Naive thymus-derived CD8-positive, alpha-beta T cell (primary cell): ENCODE measurements around the gene ANGEL2. TPM values are rescaled to one million over a fixed set of nuclear protein-coding genes. Genes with fewer than 3 reads are reported as not detected.
"Not testable (repeated sequence)": the region's sequence is repeated elsewhere in the genome, so short reads cannot be mapped to it uniquely, and the experiment has no call there.

Experiments used
- ATAC-seq, 2 donors: fragments of 150-1000 bp; cut with Tn5 transposase in 1 of 2; sonication (Bioruptor Pico), chemical (Tn5 transposase) in 1 of 2; 1 replicate in 1 of 2; 2 replicates in 1 of 2; pipeline ENCODE4 v1.10.0; 2021; ENCODE audit warnings: mild to moderate bottlenecking in 2 of 2, moderate library complexity in 2 of 2
- POLR2A ChIA-PET: fragments of 350-600 bp; sonication (Branson Sonifier 250); formaldehyde crosslinking; loops from one replicate; lab custom pipeline; 2021; ENCODE audit warnings: antibody characterized with exemption; lab: Charles Lee
- DNase-seq, 10 donors: peaks; one replicate each; pipeline versions ENCODE4 v3.0.0 to v3.0.0-alpha.2; 2020 to 2022
- H3K27ac Mint-ChIP-seq, 10 donors: one replicate each; pipeline ENCODE4 v1.8.0; 2020 to 2022; ENCODE audit warnings: mild to moderate bottlenecking in 10 of 10, mixed read lengths in 10 of 10, moderate library complexity in 4 of 10, inconsistent platforms in 1 of 10
- H3K27me3 Mint-ChIP-seq, 5 donors: one replicate each; pipeline ENCODE4 v1.8.0; 2021 to 2022; ENCODE audit warnings: mixed read lengths in 5 of 5
- H3K36me3 Mint-ChIP-seq, 3 donors: one replicate each; pipeline ENCODE4 v1.8.0; 2020 to 2022; ENCODE audit warnings: mixed read lengths in 3 of 3, mild to moderate bottlenecking in 2 of 3, inconsistent platforms in 1 of 3
- H3K4me1 Mint-ChIP-seq, 4 donors: one replicate each; pipeline ENCODE4 v1.8.0; 2021 to 2022; ENCODE audit warnings: mixed read lengths in 4 of 4
- H3K4me3 Mint-ChIP-seq, 10 donors: one replicate each; pipeline ENCODE4 v1.8.0; 2020 to 2022; ENCODE audit warnings: mild to moderate bottlenecking in 10 of 10, mixed read lengths in 10 of 10, moderate library complexity in 6 of 10, inconsistent platforms in 1 of 10
- H3K9me3 Mint-ChIP-seq, 9 donors: one replicate each; pipeline ENCODE4 v1.8.0; 2020 to 2022; ENCODE audit warnings: mixed read lengths in 9 of 9, mild to moderate bottlenecking in 3 of 9, inconsistent platforms in 1 of 9, moderate library complexity in 1 of 9
- polyA plus RNA-seq, 3 donors: library from polyadenylated mRNA; unstranded; fragments of 300-500 nt; fragmentation: Illumina TruSeq; gene quantifications; one replicate each; pipeline ENCODE4 v1.2.3, GENCODE V29; 2021
- total RNA-seq, 8 experiments: library from RNA in 2 of 8; stranded (reverse) in 2 of 8; gene quantifications; one replicate each; pipeline ENCODE4 v1.2.3 and lab custom pipeline; 2021 to 2026

The ANGEL2 gene
- total and polyA plus RNA-seq, 5 experiments from 2014 or later, result 18.5 to 98.5 (median 28.1) TPM

DNA sequence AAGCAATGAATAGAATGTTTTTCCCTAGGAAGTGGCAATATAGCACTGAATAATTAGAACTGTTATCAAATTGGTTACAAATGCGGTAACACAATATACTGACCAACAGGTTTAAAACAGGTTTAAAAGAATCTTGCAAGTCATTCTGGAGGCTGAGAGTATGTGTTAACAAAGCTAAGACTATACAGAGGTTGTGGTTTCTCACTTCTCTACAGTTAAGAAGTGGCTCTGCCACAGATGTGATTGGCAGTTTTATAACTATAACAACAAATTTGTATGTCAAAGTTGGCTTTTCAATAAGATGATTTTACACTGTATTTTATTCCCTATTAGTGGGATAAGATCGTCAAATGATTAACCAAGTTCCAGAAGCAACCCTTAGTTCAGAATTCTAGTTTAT, 7.1 kb downstream of the ANGEL2 start:
- Mint-ChIP-seq H3K27me3 (no peaks in the 10 kb centered on the region), H3K27ac (peak overlapping the region in 2 of 10 donors; percentile 39 to 54), H3K4me1 (peaks cover 20 to 35% (median 34%) of the 10 kb centered on the region in 4 donors), H3K9me3 (no peaks in the 10 kb centered on the region), H3K4me3 (no peak overlapping the region), H3K36me3 (peaks cover 0 to 88% (median 2%) of the 10 kb centered on the region in 3 donors)
- POLR2A ChIA-PET, result no interaction called here
- DNase-seq (no peak), ATAC-seq (no peak)

- Mint-ChIP-seq H3K27ac (peak overlapping the region in 6 of 10 donors; percentile 4 to 85 (median 36)), H3K4me3 (no peak overlapping the region), H3K9me3 (no peaks in the 10 kb centered on the region), H3K36me3 (peaks cover 0 to 74% (median 6%) of the 10 kb centered on the region in 3 donors), H3K4me1 (peaks cover 0 to 3% (median 1%) of the 10 kb centered on the region in 4 donors), H3K27me3 (no peaks in the 10 kb centered on the region)
- DNase-seq (no peak), ATAC-seq (no peak)
- POLR2A ChIA-PET, result interaction anchor here (0.7 kb wide), 1 partner anchor 55 kb away, joined by 4 read pairs; no protein-coding TSS in a partner anchor
Measured at GRCh38 chr1:213003256-213003655, 12.4 kb downstream of the ANGEL2 start.

DNA sequence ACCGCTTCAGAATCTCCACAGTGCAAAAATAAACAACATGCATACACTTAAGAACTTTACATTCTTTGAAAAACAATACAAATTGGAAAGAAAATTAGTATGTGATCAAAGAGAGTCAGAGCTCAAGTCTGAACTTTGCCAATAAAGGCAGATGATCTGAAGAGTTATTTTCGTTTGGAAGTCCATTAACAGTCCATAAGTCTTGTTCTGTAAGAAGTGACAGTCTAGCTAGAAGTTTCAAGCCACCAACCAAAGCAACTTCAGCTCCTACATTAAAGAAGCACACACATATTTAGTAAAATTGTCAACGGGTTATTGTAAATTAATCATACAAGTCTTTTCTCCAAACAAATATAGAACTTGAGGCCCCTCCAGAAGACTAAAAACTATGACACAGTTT, 20.7 kb downstream of the ANGEL2 start:
- Mint-ChIP-seq H3K9me3 (no peaks in the 10 kb centered on the region), H3K4me1 (peaks cover 2 to 9% (median 5%) of the 10 kb centered on the region in 4 donors), H3K27me3 (no peaks in the 10 kb centered on the region), H3K36me3 (peaks cover 5 to 66% (median 17%) of the 10 kb centered on the region in 3 donors), H3K27ac (no peak overlapping the region), H3K4me3 (no peak overlapping the region)
- POLR2A ChIA-PET, result interaction anchor here (0.5 kb wide), 1 partner anchor 120 kb away, joined by 3 read pairs; no protein-coding TSS in a partner anchor
- ATAC-seq (no peak), DNase-seq (no peak)

DNA sequence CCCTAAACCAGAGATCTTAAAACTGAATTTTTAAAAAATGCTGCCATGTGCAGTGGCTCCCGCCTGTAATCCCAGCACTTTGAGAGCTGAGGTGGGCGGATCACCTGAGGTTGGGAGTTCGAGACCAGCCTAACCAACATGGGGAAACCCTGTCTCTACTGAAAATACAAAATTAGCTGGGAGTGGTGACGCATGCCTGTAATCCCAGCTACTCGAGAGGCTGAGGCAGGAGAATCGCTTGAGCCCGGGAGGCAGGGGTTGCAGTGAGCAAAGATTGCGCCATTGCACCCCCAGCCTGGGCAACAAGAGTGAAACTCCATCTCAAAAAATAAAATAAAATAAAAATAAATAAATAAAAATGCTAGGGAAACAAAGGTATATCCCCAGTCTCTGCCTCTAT, 21.7 kb downstream of the ANGEL2 start:
- H3K36me3 Mint-ChIP-seq, result peaks cover 5 to 63% (median 12%) of the 10 kb centered on the region in 3 donors
- H3K4me3 Mint-ChIP-seq, H3K27me3 Mint-ChIP-seq, POLR2A ChIA-PET, H3K9me3 Mint-ChIP-seq, H3K27ac Mint-ChIP-seq, ATAC-seq, DNase-seq: not testable (repeated sequence)
- peaks cover 5 to 13% (median 8%) of the 10 kb centered on the region in 4 donors for H3K4me1 Mint-ChIP-seq

DNA sequence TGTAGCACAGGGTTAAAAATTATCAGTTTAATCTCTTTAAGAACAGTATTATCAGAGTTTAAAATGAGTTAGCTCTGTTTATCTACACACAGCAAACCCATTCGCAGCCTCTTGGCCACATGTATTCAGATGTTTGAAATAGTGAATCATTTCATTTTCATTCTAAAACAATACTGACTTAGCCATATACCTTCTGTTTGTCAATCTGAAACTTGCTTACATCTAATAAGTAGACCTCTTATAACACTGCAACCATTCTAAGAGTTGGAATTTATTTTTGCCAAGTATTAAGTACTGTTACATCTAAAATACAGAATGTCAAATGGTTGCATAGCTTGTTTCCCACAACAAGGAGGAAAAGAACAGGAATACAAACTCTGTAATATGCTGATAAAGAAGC, 25.4 kb downstream of the ANGEL2 start:
- H3K4me3 Mint-ChIP-seq, result no peak overlapping the region
- H3K27ac Mint-ChIP-seq, result peak overlapping the region in 4 of 10 donors; percentile 46 to 87 (median 62)
- H3K9me3 Mint-ChIP-seq, result no peaks in the 10 kb centered on the region
- ATAC-seq (no peak), DNase-seq (no peak)
- no peaks in the 10 kb centered on the region for H3K27me3 Mint-ChIP-seq
- H3K36me3 Mint-ChIP-seq, result peaks cover 0 to 38% (median 3%) of the 10 kb centered on the region in 3 donors
- peaks cover 4 to 7% (median 6%) of the 10 kb centered on the region in 4 donors for H3K4me1 Mint-ChIP-seq
- POLR2A ChIA-PET, result no interaction called here

- Mint-ChIP-seq H3K27me3 (no peaks in the 10 kb centered on the region), H3K27ac (peak overlapping the region in 2 of 10 donors; percentile 14 to 83), H3K4me3 (no peak overlapping the region), H3K36me3 (peaks cover 0 to 22% (median 3%) of the 10 kb centered on the region in 3 donors), H3K9me3 (no peaks in the 10 kb centered on the region), H3K4me1 (peaks cover 4 to 7% (median 7%) of the 10 kb centered on the region in 4 donors)
- POLR2A ChIA-PET, result interaction anchor here (0.6 kb wide), 2 partner anchors 8 to 9 kb away, joined by 3 to 4 read pairs; no protein-coding TSS in a partner anchor
- DNase-seq (no peak), ATAC-seq (no peak)
Measured at GRCh38 chr1:212987702-212988322, 27.9 kb downstream of the ANGEL2 start.

GRCh38 chr1:212986551-212986950, 29.1 kb downstream of the ANGEL2 start:
- H3K4me3 Mint-ChIP-seq, result no peak overlapping the region
- POLR2A ChIA-PET, result no interaction called here
- H3K4me1 Mint-ChIP-seq, result peaks cover 4 to 8% (median 7%) of the 10 kb centered on the region in 4 donors
- no peaks in the 10 kb centered on the region for H3K27me3 Mint-ChIP-seq
- ATAC-seq (no peak), DNase-seq (no peak)
- no peak overlapping the region for H3K27ac Mint-ChIP-seq
- H3K36me3 Mint-ChIP-seq, result peaks cover 0 to 13% (median 0%) of the 10 kb centered on the region in 3 donors
- H3K9me3 Mint-ChIP-seq, result no peaks in the 10 kb centered on the region

GRCh38 chr1:212984522-212985291, 31.0 kb downstream of the ANGEL2 start:
- no peak for ATAC-seq
- no peak overlapping the region for H3K4me3 Mint-ChIP-seq
- H3K9me3 Mint-ChIP-seq, result no peaks in the 10 kb centered on the region
- no peaks in the 10 kb centered on the region for H3K27me3 Mint-ChIP-seq
- POLR2A ChIA-PET, result no interaction called here
- peaks cover 0 to 3% (median 0%) of the 10 kb centered on the region in 3 donors for H3K36me3 Mint-ChIP-seq
- no peak for DNase-seq
- peak overlapping the region in 1 of 10 donors; percentile 18 for H3K27ac Mint-ChIP-seq
- peaks cover under 1 to 5% (median 2%) of the 10 kb centered on the region in 4 donors for H3K4me1 Mint-ChIP-seq

GRCh38 chr1:212983482-212983881, 32.2 kb downstream of the ANGEL2 start:
- H3K4me3 Mint-ChIP-seq, result no peak overlapping the region
- peaks cover 0 to 2% (median 0%) of the 10 kb centered on the region in 3 donors for H3K36me3 Mint-ChIP-seq
- DNase-seq (no peak), ATAC-seq (no peak)
- H3K27me3 Mint-ChIP-seq, result peaks cover 0 to 4% (median 0%) of the 10 kb centered on the region in 5 donors
- POLR2A ChIA-PET, result no interaction called here
- H3K9me3 Mint-ChIP-seq, result no peaks in the 10 kb centered on the region
- peaks cover 0 to 4% (median under 1%) of the 10 kb centered on the region in 4 donors for H3K4me1 Mint-ChIP-seq
- H3K27ac Mint-ChIP-seq, result no peak overlapping the region

- Mint-ChIP-seq H3K27ac (no peak overlapping the region), H3K4me1 (peaks cover 0 to 4% (median under 1%) of the 10 kb centered on the region in 4 donors), H3K4me3 (no peak overlapping the region), H3K36me3 (no peaks in the 10 kb centered on the region), H3K27me3 (peaks cover 0 to 4% (median 0%) of the 10 kb centered on the region in 5 donors), H3K9me3 (no peaks in the 10 kb centered on the region)
- POLR2A ChIA-PET, result no interaction called here
- no peak for ATAC-seq
- no peak for DNase-seq
Measured at GRCh38 chr1:212982430-212983152, 33.1 kb downstream of the ANGEL2 start.

- H3K9me3 Mint-ChIP-seq, result no peaks in the 10 kb centered on the region
- H3K4me1 Mint-ChIP-seq, result peaks cover 0 to 4% (median under 1%) of the 10 kb centered on the region in 4 donors
- no peak for ATAC-seq
- H3K4me3 Mint-ChIP-seq, result no peak overlapping the region
- POLR2A ChIA-PET, result no interaction called here
- DNase-seq, result no peak
- no peaks in the 10 kb centered on the region for H3K36me3 Mint-ChIP-seq
- no peak overlapping the region for H3K27ac Mint-ChIP-seq
- peaks cover 0 to 6% (median 3%) of the 10 kb centered on the region in 5 donors for H3K27me3 Mint-ChIP-seq
Measured at GRCh38 chr1:212981571-212982328, 33.9 kb downstream of the ANGEL2 start.

GRCh38 chr1:212981025-212981495, 34.6 kb downstream of the ANGEL2 start:
- POLR2A ChIA-PET, result no interaction called here
- Mint-ChIP-seq H3K9me3 (no peaks in the 10 kb centered on the region), H3K27ac (no peak overlapping the region), H3K36me3 (peaks cover 0 to 2% (median 2%) of the 10 kb centered on the region in 3 donors), H3K4me3 (no peak overlapping the region), H3K27me3 (peaks cover 0 to 10% (median 6%) of the 10 kb centered on the region in 5 donors), H3K4me1 (peaks cover 0 to 2% (median under 1%) of the 10 kb centered on the region in 4 donors)
- no peak for DNase-seq
- no peak for ATAC-seq
